ENCODE results near the gene ABTB2. TPM values are rescaled to one million over a fixed set of nuclear protein-coding genes. Genes with fewer than 3 reads are reported as not detected.
A peak's percentile ranks its signal among the peaks of the same experiment; 100 is the strongest.

ABTB2 gene
- total RNA-seq, 1 donor from 2014 or later: 73.0 TPM

- ATAC-seq (ENCODE audit: low read depth): no peak
- H3K27me3 Mint-ChIP-seq: no peaks in the 10 kb centered on the region
- H3K4me1 Mint-ChIP-seq: peaks cover 29% of the 10 kb centered on the region
- no peak overlapping the region for H3K27ac Mint-ChIP-seq
- no peaks in the 10 kb centered on the region for H3K9me3 Mint-ChIP-seq
- ChIA-PET CTCF (interaction anchor here (2.9 kb wide), 1 partner anchor 10 kb away, joined by 18 read pairs; no protein-coding TSS in a partner anchor), POLR2A (interaction anchor here (0.6 to 1.8 kb wide), 3 partner anchors 50 to 172 kb away, joined by 3 to 12 read pairs (median 5); no protein-coding TSS in a partner anchor)
- peaks cover 6% of the 10 kb centered on the region for H3K36me3 Mint-ChIP-seq (ENCODE audit: low read depth)
- intact Hi-C loops (cut with micrococcal nuclease): no loop called here
- no peak for TF ChIP-seq CTCF (IDR thresholded peaks at IDR 0.05)
- no peak for DNase-seq
- no peak overlapping the region for H3K4me3 Mint-ChIP-seq
Measured at GRCh38 chr11:34184505-34185015, 173.2 kb downstream of the ABTB2 start.

GRCh38 chr11:34183848-34184391 is 173.9 kb downstream of the ABTB2 start:
- ATAC-seq (ENCODE audit: low read depth) (no peak), DNase-seq (no peak)

GRCh38 chr11:34182921-34183685 is 174.7 kb downstream of the ABTB2 start:
- Mint-ChIP-seq H3K9me3 (no peaks in the 10 kb centered on the region), H3K36me3 (ENCODE audit: low read depth) (peaks cover 6% of the 10 kb centered on the region), H3K4me1 (peaks cover 33% of the 10 kb centered on the region), H3K27me3 (no peaks in the 10 kb centered on the region), H3K4me3 (peak overlapping the region; percentile 24), H3K27ac (peak overlapping the region; percentile 14)
- no peak for TF ChIP-seq CTCF (IDR thresholded peaks at IDR 0.05)
- DNase-seq (no peak), ATAC-seq (ENCODE audit: low read depth) (peak; percentile 60)
- intact Hi-C loops (cut with micrococcal nuclease): loop anchor here (1.0 kb wide), 1 partner anchor 49 kb away; no protein-coding TSS in a partner anchor
- POLR2A ChIA-PET: interaction anchor here (0.6 to 3.7 kb wide), 7 partner anchors 9 to 182 kb away, joined by 4 to 27 read pairs (median 6); partner anchors contain the start of gene ABTB2
- CTCF ChIA-PET: interaction anchor here (1.3 kb wide), 1 partner anchor 9 kb away, joined by 8 read pairs; no protein-coding TSS in a partner anchor

More at GRCh38 chr11:34183848-34184391, 173.9 kb downstream of the ABTB2 start:
- intact Hi-C loops (cut with micrococcal nuclease): no loop called here
- TF ChIP-seq CTCF (IDR thresholded peaks at IDR 0.05): no peak
- Mint-ChIP-seq H3K36me3 (ENCODE audit: low read depth) (peaks cover 6% of the 10 kb centered on the region), H3K27ac (no peak overlapping the region), H3K9me3 (no peaks in the 10 kb centered on the region), H3K4me3 (no peak overlapping the region), H3K4me1 (peaks cover 29% of the 10 kb centered on the region), H3K27me3 (no peaks in the 10 kb centered on the region)
- ChIA-PET CTCF (interaction anchor here (2.9 kb wide), 1 partner anchor 9 kb away, joined by 18 read pairs; no protein-coding TSS in a partner anchor), POLR2A (interaction anchor here (0.6 to 1.4 kb wide), 4 partner anchors 9 to 173 kb away, joined by 3 to 12 read pairs (median 6); no protein-coding TSS in a partner anchor)

- CTCF ChIA-PET: interaction anchor here (1.3 to 1.6 kb wide), 2 partner anchors 8 to 175 kb away, joined by 4 to 8 read pairs; partner anchors contain the start of gene ABTB2
- POLR2A ChIA-PET: interaction anchor here (0.6 to 3.7 kb wide), 5 partner anchors 51 to 183 kb away, joined by 4 to 27 read pairs (median 6); partner anchors contain the start of gene ABTB2
Measured at GRCh38 chr11:34182425-34182824, 175.4 kb downstream of the ABTB2 start.

More at GRCh38 chr11:34182425-34182824, 175.4 kb downstream of the ABTB2 start:
- H3K36me3 Mint-ChIP-seq (ENCODE audit: low read depth): peaks cover 6% of the 10 kb centered on the region
- H3K4me1 Mint-ChIP-seq: peaks cover 37% of the 10 kb centered on the region
- H3K9me3 Mint-ChIP-seq: no peaks in the 10 kb centered on the region
- intact Hi-C loops (cut with micrococcal nuclease): loop anchor here (1.0 kb wide), 1 partner anchor 50 kb away; no protein-coding TSS in a partner anchor
- H3K27ac Mint-ChIP-seq: peak overlapping the region; percentile 14
- ATAC-seq (ENCODE audit: low read depth) (peak; percentile 82), DNase-seq (no peak)
- H3K27me3 Mint-ChIP-seq: no peaks in the 10 kb centered on the region
- TF ChIP-seq CTCF (IDR thresholded peaks at IDR 0.05): no peak
- H3K4me3 Mint-ChIP-seq: peak overlapping the region; percentile 24

All from activated B cell treated with CpG ODN at 0.5 μM for 24 hours (primary cell).